ENCODE data around the gene AHR.

DNA sequence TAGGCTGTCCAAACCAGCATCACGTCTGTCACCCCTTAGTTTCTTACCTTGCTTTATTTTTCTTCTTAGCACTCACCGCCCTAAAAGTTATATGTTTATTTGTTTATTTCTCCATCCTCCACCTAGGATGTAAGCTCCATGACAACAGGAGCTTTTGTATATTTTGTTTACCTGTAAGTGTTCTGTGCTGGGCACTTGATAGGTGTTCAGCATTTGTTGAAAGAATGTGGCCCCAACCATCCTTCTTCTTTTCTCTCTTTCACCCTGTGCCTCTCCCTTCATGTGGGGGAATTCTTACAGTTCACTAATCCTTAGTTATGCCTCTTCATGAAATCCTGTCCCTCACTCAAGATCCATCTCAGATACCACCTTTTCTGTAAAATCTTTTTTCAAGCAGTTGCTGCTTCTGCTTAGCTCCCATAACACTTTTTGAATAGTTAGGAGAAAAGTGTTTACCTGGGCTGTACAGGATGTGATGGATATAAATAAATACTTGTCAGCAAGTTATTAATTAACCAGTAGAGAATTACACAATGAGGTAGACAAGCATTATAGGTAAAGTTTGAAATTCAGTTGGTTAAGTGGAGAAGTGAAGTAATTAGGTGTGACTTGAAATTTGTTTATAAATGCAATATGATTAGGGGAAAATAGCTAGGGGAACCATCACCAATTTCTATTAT lies 9.7 kb downstream of the AHR start:
- TF ChIP-seq, protein P1, sequence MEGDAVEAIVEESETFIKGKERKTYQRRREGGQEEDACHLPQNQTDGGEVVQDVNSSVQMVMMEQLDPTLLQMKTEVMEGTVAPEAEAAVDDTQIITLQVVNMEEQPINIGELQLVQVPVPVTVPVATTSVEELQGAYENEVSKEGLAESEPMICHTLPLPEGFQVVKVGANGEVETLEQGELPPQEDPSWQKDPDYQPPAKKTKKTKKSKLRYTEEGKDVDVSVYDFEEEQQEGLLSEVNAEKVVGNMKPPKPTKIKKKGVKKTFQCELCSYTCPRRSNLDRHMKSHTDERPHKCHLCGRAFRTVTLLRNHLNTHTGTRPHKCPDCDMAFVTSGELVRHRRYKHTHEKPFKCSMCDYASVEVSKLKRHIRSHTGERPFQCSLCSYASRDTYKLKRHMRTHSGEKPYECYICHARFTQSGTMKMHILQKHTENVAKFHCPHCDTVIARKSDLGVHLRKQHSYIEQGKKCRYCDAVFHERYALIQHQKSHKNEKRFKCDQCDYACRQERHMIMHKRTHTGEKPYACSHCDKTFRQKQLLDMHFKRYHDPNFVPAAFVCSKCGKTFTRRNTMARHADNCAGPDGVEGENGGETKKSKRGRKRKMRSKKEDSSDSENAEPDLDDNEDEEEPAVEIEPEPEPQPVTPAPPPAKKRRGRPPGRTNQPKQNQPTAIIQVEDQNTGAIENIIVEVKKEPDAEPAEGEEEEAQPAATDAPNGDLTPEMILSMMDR (IDR thresholded peaks at IDR 0.05; ENCODE audit: low read length) = no peak
- no peak for TF ChIP-seq EZH2 (optimal IDR thresholded peaks at IDR 0.05; ENCODE audit: low read depth, low read length)
- TF ChIP-seq EZH2phosphoT487 (IDR thresholded peaks at IDR 0.05; ENCODE audit: low read length) = no peak

All from MM.1S (cell line).